ENCODE results near the gene IDI2. TPM values are rescaled to one million over a fixed set of nuclear protein-coding genes. Genes with fewer than 3 reads are reported as not detected.

The IDI2 gene
- total and polyA plus RNA-seq, 5 donors: 0.23 to 0.29 (median 0.23) TPM; not detected in 2

DNA sequence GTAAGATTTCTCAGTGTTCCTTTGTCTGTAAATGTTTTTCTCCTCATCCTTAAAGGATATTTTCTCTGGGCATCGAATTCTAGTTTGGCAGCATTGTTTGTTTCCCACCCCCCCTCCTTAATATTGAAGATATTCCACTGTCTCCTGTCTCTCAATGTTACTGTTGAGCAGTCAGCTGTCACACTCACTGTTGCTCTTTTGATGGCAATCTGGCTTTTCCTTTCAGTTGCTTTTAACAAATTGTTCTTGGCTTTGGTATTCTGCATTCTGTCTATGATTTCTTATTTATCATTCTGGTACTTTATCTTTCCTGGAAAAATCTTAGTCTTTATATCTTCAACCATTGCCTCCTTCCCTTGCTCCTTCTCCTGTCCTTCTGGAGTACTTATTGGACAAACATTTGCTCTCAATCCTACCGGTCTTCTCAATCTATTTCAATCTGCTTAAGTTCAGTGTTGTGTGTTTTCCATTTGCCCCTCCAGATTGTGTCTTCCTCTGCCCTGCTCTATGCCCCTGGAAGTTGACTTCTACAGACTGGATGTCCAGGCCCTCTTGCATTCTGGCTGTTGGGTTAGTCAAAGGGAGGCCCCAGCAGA lies 46.7 kb downstream of the IDI2 start:
- WGBS: 94% methylated on average over 2 of the region's 2 CpGs

DNA sequence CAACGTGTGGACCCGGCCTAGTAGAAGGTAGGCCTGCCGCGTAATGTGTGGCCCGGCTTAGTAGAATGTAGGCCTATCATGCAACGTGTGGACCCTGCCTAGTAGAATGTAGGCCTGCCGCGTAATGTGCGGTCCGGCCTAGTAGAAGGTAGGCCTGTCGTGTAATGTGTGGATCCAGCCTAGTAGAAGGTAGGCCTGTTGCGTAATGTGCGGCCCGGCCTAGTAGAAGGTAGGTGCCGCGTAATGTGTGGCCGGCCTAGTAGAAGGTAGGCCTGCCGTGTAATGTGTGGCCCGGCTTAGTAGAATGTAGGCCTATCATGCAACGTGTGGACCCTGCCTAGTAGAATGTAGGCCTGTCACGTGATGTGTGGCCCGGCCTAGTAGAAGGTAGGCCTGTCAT lies 49.3 kb downstream of the IDI2 start:
- no peak for DNase-seq
- Histone ChIP-seq H3K27ac (ENCODE audit: low read length) (no peak overlapping the region), H3K27me3 (ENCODE audit: control insufficient read depth, insufficient read depth) (no peaks in the 10 kb centered on the region), H3K9me3 (ENCODE audit: control insufficient read depth, low read length) (no peaks in the 10 kb centered on the region), H3K4me1 (ENCODE audit: control insufficient read depth, insufficient read depth, low read length) (no peaks in the 10 kb centered on the region), H3K4me3 (ENCODE audit: low read length) (no peak overlapping the region)
- WGBS: 94% methylated on average over 22 of the region's 22 CpGs
- intact Hi-C loops (cut with DNase I): no loop called here
- no peak for ATAC-seq

More for the DNA sequence above, 46.7 kb downstream of the IDI2 start:
- H3K27ac ChIP-seq (ENCODE audit: low read length): no peak overlapping the region
- no peak for ATAC-seq
- DNase-seq: no peak
- peaks cover 2% of the 10 kb centered on the region for H3K4me1 ChIP-seq (ENCODE audit: control insufficient read depth, insufficient read depth, low read length)
- H3K27me3 ChIP-seq (ENCODE audit: control insufficient read depth, insufficient read depth): no peaks in the 10 kb centered on the region
- no peak overlapping the region for H3K4me3 ChIP-seq (ENCODE audit: low read length)
- H3K9me3 ChIP-seq (ENCODE audit: control insufficient read depth, low read length): no peaks in the 10 kb centered on the region
- intact Hi-C loops (cut with DNase I): no loop called here

DNA sequence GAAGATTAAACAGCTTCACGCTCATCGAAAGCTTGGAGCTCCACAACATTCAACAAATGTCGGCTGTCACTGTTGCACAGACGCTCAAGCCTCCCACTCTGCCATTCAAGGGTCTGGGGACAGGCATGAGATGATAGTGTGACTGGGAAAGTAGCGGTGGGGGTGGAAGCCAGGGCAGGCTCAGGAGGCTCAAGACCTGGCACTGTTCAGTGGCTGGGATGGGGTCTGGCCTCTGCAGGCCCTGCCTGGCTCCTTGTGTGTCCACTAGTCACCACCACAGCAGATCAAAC lies 50.9 kb downstream of the IDI2 start:
- DNase-seq (no peak), ATAC-seq (no peak)
- intact Hi-C loops (cut with DNase I): no loop called here
- 90% methylated on average over 5 of the region's 5 CpGs for WGBS
- H3K27ac ChIP-seq (ENCODE audit: low read length): no peak overlapping the region
- no peaks in the 10 kb centered on the region for H3K27me3 ChIP-seq (ENCODE audit: control insufficient read depth, insufficient read depth)
- no peak overlapping the region for H3K4me3 ChIP-seq (ENCODE audit: low read length)
- H3K9me3 ChIP-seq (ENCODE audit: control insufficient read depth, low read length): no peaks in the 10 kb centered on the region
- no peaks in the 10 kb centered on the region for H3K4me1 ChIP-seq (ENCODE audit: control insufficient read depth, insufficient read depth, low read length)

DNA sequence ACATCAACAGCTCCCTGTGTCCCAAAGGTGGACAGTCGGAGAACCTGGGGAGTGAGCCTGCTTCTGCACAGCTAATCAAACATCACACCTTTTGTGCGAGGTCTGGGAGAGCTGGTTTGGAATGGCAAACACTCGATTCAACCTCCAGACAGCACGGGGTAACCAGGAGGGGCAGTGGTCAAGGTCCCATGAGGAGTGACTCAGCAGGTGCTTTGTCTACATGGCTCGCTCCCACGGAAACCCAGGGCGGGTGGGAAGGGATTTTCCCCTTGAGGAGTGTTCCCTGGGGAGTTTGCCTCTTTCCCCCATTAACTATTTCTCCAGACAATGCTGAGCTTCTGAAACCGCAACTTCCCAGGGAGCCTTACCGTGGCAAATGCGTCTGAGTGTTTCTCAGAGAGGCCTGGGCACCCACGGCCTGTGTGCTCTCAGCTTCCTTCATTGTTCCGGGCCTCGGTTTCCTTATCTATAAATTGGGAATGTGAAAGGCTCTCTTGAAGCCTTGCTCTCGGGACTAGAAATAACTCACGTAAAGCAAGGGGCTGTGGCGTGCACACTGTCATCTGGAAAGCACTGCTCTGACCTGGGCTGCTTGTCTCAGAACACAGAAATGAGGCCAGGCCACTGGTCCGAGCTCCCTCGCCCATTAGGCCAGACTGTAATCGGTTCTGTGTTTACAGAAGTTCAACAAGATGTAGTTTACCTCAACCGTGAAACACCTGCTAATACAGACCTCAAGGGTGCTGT lies 51.4 kb downstream of the IDI2 start:
- no peak overlapping the region for H3K27ac ChIP-seq (ENCODE audit: low read length)
- intact Hi-C loops (cut with DNase I): no loop called here
- WGBS: 74% methylated on average over 20 of the region's 20 CpGs
- no peaks in the 10 kb centered on the region for H3K27me3 ChIP-seq (ENCODE audit: control insufficient read depth, insufficient read depth)
- DNase-seq (no peak), ATAC-seq (no peak)
- H3K4me1 ChIP-seq (ENCODE audit: control insufficient read depth, insufficient read depth, low read length): no peaks in the 10 kb centered on the region
- no peak overlapping the region for H3K4me3 ChIP-seq (ENCODE audit: low read length)
- H3K9me3 ChIP-seq (ENCODE audit: control insufficient read depth, low read length): no peaks in the 10 kb centered on the region

DNA sequence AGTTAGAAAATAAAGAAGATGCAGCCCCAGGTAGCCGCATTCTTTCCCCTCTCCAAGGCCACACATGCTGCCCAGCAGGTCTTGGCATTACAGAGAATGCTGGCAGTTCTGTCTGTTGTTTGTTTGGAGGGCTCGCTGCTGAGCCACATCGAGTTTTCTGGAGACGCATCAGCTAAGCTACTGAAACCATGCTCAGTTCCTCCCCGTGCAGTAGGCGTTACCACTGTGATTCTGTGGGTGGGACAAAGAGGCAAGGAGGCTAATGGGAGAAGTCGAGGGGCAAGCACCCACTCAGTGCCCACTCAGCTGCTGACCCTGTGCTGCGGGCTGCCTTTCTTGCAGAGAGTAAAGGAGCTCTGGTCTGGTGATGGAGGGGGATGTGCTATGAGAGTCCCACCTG lies 52.9 kb downstream of the IDI2 start:
- intact Hi-C loops (cut with DNase I): no loop called here
- no peak overlapping the region for H3K4me3 ChIP-seq (ENCODE audit: low read length)
- no peaks in the 10 kb centered on the region for H3K27me3 ChIP-seq (ENCODE audit: control insufficient read depth, insufficient read depth)
- H3K27ac ChIP-seq (ENCODE audit: low read length): no peak overlapping the region
- 85% methylated on average over 8 of the region's 8 CpGs for WGBS
- ATAC-seq (no peak), DNase-seq (no peak)
- H3K9me3 ChIP-seq (ENCODE audit: control insufficient read depth, low read length): no peaks in the 10 kb centered on the region
- no peaks in the 10 kb centered on the region for H3K4me1 ChIP-seq (ENCODE audit: control insufficient read depth, insufficient read depth, low read length)

DNA sequence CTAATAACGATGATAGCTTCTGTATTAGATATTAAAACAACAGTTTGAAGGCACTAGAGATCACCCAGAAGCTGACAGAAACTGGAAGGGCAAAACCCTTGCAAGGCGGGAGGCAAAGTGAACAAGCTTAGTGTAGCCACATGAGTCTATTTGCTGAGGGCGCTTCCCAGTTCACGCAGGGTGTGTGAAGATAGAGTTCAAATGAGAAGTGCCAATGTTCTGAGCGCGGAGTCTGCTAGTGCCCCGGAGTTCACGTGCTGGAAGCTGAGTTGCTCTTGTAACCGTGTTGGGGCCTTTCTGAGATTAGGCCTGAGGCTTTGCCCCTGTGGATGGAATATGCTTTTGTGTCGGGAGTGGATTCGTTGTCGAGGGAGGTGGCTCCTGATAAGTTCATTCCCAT lies 54.0 kb downstream of the IDI2 start:
- Histone ChIP-seq H3K27me3 (ENCODE audit: control insufficient read depth, insufficient read depth) (no peaks in the 10 kb centered on the region), H3K27ac (ENCODE audit: low read length) (no peak overlapping the region), H3K4me3 (ENCODE audit: low read length) (no peak overlapping the region), H3K9me3 (ENCODE audit: control insufficient read depth, low read length) (no peaks in the 10 kb centered on the region), H3K4me1 (ENCODE audit: control insufficient read depth, insufficient read depth, low read length) (no peaks in the 10 kb centered on the region)
- 75% methylated on average over 12 of the region's 12 CpGs for WGBS
- intact Hi-C loops (cut with DNase I): no loop called here
- ATAC-seq (no peak), DNase-seq (no peak)

DNA sequence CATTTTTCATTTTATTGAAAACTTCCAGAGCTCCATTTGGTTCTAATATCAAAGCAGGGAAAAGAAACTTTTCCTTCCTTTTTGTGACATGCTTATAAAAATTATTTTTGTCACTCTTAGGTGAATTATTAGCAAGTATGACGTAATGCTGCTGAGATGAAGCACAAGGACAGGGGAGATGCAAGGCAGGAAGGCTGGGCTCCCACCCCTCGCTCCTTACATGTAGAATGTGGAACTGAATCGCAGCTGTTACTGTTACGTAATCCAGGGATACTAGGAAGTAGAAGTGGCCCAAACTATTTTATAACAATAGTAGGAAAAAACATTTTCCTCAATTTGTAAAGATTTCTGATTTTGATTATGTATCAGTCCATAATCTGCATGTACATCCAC lies 54.5 kb downstream of the IDI2 start:
- DNase-seq: peak in 1 of 3 donors; percentile 67
- WGBS: 50% methylated on average over 4 of the region's 4 CpGs
- intact Hi-C loops (cut with DNase I): no loop called here
- Histone ChIP-seq H3K4me3 (ENCODE audit: low read length) (no peak overlapping the region), H3K27ac (ENCODE audit: low read length) (no peak overlapping the region), H3K9me3 (ENCODE audit: control insufficient read depth, low read length) (no peaks in the 10 kb centered on the region), H3K27me3 (ENCODE audit: control insufficient read depth, insufficient read depth) (no peaks in the 10 kb centered on the region), H3K4me1 (ENCODE audit: control insufficient read depth, insufficient read depth, low read length) (no peaks in the 10 kb centered on the region)
- ATAC-seq: no peak

DNA sequence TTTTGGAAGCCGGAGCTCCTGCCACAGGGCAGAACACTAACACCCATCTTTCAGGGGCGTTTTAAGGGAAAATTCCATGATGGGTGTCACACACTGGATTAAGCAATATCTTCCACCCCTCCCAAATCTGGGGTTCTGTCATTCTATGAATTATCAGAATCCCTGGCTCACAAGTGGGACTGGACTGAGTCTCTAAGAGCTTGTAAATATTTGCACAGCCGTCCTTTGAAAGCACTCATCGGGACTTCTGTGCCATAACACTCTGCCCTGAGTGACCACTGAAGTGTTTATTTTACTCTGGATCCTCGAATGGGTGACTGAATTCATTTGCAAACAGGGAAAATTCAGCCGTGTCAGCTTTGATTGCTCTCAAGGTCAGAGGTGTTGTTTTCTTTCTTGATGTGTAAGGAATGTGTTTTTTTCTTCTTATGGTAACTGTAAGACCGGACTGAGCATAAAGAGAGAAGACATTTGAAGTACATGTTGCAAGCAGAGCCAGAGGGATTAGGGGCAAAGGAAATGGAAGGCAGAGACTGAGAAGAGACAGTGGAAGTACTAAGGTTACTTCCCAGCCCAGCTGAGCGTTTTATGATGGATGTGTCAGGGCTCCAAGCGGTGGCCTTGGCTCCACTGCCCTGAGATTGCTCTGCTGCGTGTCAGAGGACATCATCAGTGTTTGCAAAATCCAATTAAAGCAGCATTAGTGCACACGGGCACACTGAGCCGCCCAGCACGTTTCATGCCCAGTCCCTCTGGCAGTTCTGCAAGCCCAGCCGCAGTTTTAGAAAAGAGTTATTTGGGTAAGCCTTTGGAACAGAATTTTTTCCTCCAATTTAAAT lies 55.1 kb downstream of the IDI2 start:
- no peak overlapping the region for H3K27ac ChIP-seq (ENCODE audit: low read length)
- intact Hi-C loops (cut with DNase I): no loop called here
- 41% methylated on average over 14 of the region's 14 CpGs for WGBS
- no peaks in the 10 kb centered on the region for H3K27me3 ChIP-seq (ENCODE audit: control insufficient read depth, insufficient read depth)
- peak; percentile 38 to 41 for ATAC-seq
- H3K4me1 ChIP-seq (ENCODE audit: control insufficient read depth, insufficient read depth, low read length): no peaks in the 10 kb centered on the region
- H3K9me3 ChIP-seq (ENCODE audit: control insufficient read depth, low read length): no peaks in the 10 kb centered on the region
- no peak overlapping the region for H3K4me3 ChIP-seq (ENCODE audit: low read length)
- DNase-seq: no peak

DNA sequence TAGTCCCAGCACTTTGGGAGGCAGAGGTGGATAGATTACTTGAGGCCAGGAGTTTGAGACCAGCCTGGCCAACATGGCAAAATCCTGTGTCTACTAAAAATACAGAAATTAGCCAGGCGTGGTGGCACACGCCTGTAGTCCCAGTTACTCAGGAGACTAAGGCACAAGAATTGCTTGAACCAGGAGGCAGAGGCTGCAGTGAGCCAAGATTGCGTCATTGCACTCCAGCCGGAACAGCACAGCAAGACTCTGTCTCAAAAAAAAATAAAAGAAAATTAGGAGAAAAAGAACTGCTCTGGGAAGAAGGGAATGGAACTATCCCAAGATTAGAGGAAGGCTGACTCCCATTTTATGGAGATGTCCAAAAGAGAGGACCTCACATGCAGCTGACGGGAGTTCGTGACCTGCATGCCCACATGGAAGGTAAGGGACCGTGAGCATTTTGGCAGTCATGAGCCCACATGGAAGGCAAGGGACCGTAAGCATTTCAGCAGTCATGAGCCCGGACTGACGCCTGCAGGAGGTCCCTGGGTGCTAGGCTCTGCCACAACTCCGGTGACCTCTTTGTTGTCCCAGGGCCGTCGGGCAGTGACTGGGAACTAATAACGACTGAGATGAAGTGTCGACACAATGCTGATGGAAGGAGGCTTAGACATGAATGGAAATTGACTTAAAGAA lies 56.0 kb downstream of the IDI2 start:
- Histone ChIP-seq H3K4me3 (ENCODE audit: low read length) (no peak overlapping the region), H3K9me3 (ENCODE audit: control insufficient read depth, low read length) (no peaks in the 10 kb centered on the region), H3K27ac (ENCODE audit: low read length) (no peak overlapping the region), H3K27me3 (ENCODE audit: control insufficient read depth, insufficient read depth) (no peaks in the 10 kb centered on the region), H3K4me1 (ENCODE audit: control insufficient read depth, insufficient read depth, low read length) (no peaks in the 10 kb centered on the region)
- ATAC-seq: no peak
- DNase-seq: peak in 1 of 3 donors; percentile 42
- intact Hi-C loops (cut with DNase I): no loop called here
- WGBS: 72% methylated on average over 15 of the region's 15 CpGs
